GM12878 (cell line): ENCODE data around the gene FDXR. TPM values are rescaled to one million over a fixed set of nuclear protein-coding genes. Genes with fewer than 3 reads are reported as not detected.

ENCODE experiments used
- ATAC-seq: fragments of 200-7000 bp; cut with Tn5 transposase; 3 replicates; pipeline ENCODE4 v1.9.1; 2020; ENCODE audit warnings: mild to moderate bottlenecking, moderate library complexity
- BruUV-seq: library from RNA; stranded (reverse); fragments of 400-500 nt; replicated peaks from 2 replicates; lab custom pipeline; 2021; lab: Mats Ljungman, UMichigan
- CTCF ChIA-PET: fragments of 300-600 bp; sonication (Branson Sonifier 250); formaldehyde crosslinking; extraction: SDS; loops from one replicate; lab custom pipeline; 2021; ENCODE audit warnings: inconsistent platforms; lab: Yijun Ruan, JAX
- POLR2A ChIA-PET: fragments of 350-600 bp; formaldehyde crosslinking; extraction: SDS; loops from one replicate; lab custom pipeline; 2021; ENCODE audit warnings: inconsistent platforms; lab: Charles Lee
- RAD21 ChIA-PET: fragments of 300-600 bp; sonication (Branson Sonifier 250); formaldehyde crosslinking; loops from one replicate; lab custom pipeline; 2023; ENCODE audit warnings: antibody characterized with exemption; ENCODE audit not compliant: unreplicated experiment; lab: Charles Lee
- SMC1A ChIA-PET: fragments of 300-600 bp; sonication (Branson Sonifier 250); formaldehyde crosslinking; loops from one replicate; lab custom pipeline; 2023; ENCODE audit not compliant: unreplicated experiment, uncharacterized antibody; lab: Charles Lee
- DNase-seq: peaks from one replicate; pipeline ENCODE4 v3.0.0-alpha.2; 2011; ENCODE audit warnings: low read depth, low spot score
- FAIRE-seq: peaks from 3 replicates; lab custom pipeline; 2011; peaks lifted over from hg19 to GRCh38; lab: Jason Lieb, UNC
- H2AFZ ChIP-seq: 2 replicates; pipeline ENCODE4 v1.6.0; 2011; ENCODE audit warnings: low read depth, low read length, control low read depth; ENCODE audit not compliant: control insufficient read depth
- H3K27ac ChIP-seq: 2 replicates; pipeline ENCODE4 v1.5.1; 2011; ENCODE audit warnings: control low read depth; ENCODE audit not compliant: control insufficient read depth, insufficient read depth
- H3K27me3 ChIP-seq, 2 experiments: replicated peaks in 1 of 2; 2 replicates each; pipeline versions ENCODE4 v1.6.0 to v1.6.1; 2011; ENCODE audit warnings: low read length in 1 of 2; ENCODE audit not compliant: control insufficient read depth in 2 of 2, insufficient read depth in 2 of 2
- H3K36me3 ChIP-seq, 2 experiments: 2 replicates each; pipeline ENCODE4 v1.5.1; 2011; ENCODE audit warnings: low read length in 1 of 2; ENCODE audit not compliant: control insufficient read depth in 2 of 2, insufficient read depth in 2 of 2
- H3K4me1 ChIP-seq: 2 replicates; pipeline ENCODE4 v1.6.1; 2011; ENCODE audit warnings: mild to moderate bottlenecking, low read length, moderate library complexity, mixed read lengths; ENCODE audit not compliant: control insufficient read depth, insufficient read depth
- H3K4me2 ChIP-seq: 2 replicates; pipeline ENCODE4 v1.6.0; 2011; ENCODE audit warnings: control low read depth; ENCODE audit not compliant: control insufficient read depth, insufficient read depth
- H3K4me3 ChIP-seq: fragments of 200-600 bp; sonication (generic); 2 replicates; pipeline ENCODE4 v1.5.1; 2016
- H3K79me2 ChIP-seq: 2 replicates; pipeline ENCODE4 v1.6.0; 2011; ENCODE audit warnings: low read length; ENCODE audit not compliant: control insufficient read depth, insufficient read depth
- H3K9ac ChIP-seq: 2 replicates; pipeline ENCODE4 v1.8.0; 2011; ENCODE audit warnings: low read length, control low read depth, mixed read lengths; ENCODE audit not compliant: control insufficient read depth, insufficient read depth
- H3K9me3 ChIP-seq: replicated peaks from 3 replicates; pipeline ENCODE4 v1.5.1; 2011; ENCODE audit warnings: mild to moderate bottlenecking, low read length; ENCODE audit not compliant: control insufficient read depth, insufficient read depth
- H4K20me1 ChIP-seq: 2 replicates; pipeline ENCODE4 v1.6.0; 2011; ENCODE audit not compliant: control insufficient read depth, insufficient read depth
- CBFB ChIP-seq: IDR thresholded peaks from 2 replicates; pipeline ENCODE4 v1.6.1; 2016; ENCODE audit warnings: antibody characterized with exemption, low read depth
- E4F1 ChIP-seq: fragments of 450-650 bp; IDR thresholded peaks from 2 replicates; pipeline ENCODE4 v1.6.1; 2018; ENCODE audit warnings: borderline replicate concordance, mild to moderate bottlenecking; ENCODE audit not compliant: partially characterized antibody
- HSF1 ChIP-seq: fragments of 150-350 bp; IDR thresholded peaks from 2 replicates; pipeline ENCODE4 v1.6.1; 2014; ENCODE audit warnings: mild to moderate bottlenecking, low read depth, low read length
- JUND ChIP-seq: IDR thresholded peaks from 2 replicates; pipeline ENCODE4 v1.6.1; 2012; ENCODE audit warnings: low read depth, mild to moderate bottlenecking, low read length, improper control_type of control experiment, moderate library complexity
- PML ChIP-seq: IDR thresholded peaks from 2 replicates; pipeline ENCODE4 v1.6.1; 2012; ENCODE audit warnings: low read length, inconsistent platforms
- POLR2AphosphoS5 ChIP-seq: IDR thresholded peaks from 2 replicates; pipeline ENCODE4 v1.6.1; 2011; ENCODE audit warnings: mild to moderate bottlenecking, low read length, inconsistent platforms
- RB1 ChIP-seq: fragments of 450-650 bp; formaldehyde crosslinking; IDR thresholded peaks from 2 replicates; pipeline ENCODE4 v1.6.1; 2017; ENCODE audit warnings: mild to moderate bottlenecking, borderline replicate concordance
- RBBP5 ChIP-seq: fragments of 200-600 bp; sonication (generic); conservative IDR thresholded peaks from 2 replicates; pipeline ENCODE4 v1.6.1; 2016
- TCF12 ChIP-seq: IDR thresholded peaks from 2 replicates; pipeline ENCODE4 v1.6.1; 2011; ENCODE audit warnings: low read depth, mild to moderate bottlenecking, low read length
- TCF7 ChIP-seq: IDR thresholded peaks from 2 replicates; pipeline ENCODE4 v1.6.1; 2014; ENCODE audit warnings: antibody characterized with exemption, borderline replicate concordance
- WGBS: methylation state at CpG from one replicate; pipeline ENCODE4 v1.1.6; 2016; ENCODE audit warnings: low lambda C conversion rate; ENCODE audit not compliant: insufficient replicate concordance, insufficient coverage; ENCODE audit errors: missing lambda C conversion rate; 5-methylcytosine and 5-hydroxymethylcytosine counted together
- in situ Hi-C: fragments of 300-500 bp; cut with MboI; formaldehyde crosslinking; loops from 9 replicates; pipeline ENCODE4 v1.14.3; 2018; ENCODE audit warnings: mixed read lengths
- intact Hi-C: fragments of 100-400 bp; cut with micrococcal nuclease; formaldehyde crosslinking; loops from one replicate; pipeline ENCODE4 v1.14.2; 2022; ENCODE audit not compliant: unreplicated experiment
- polyA plus RNA-seq, 11 experiments: library from polyadenylated mRNA; depleted of rRNA in 4 of 11; unstranded in 6 of 11; stranded (reverse) in 5 of 11; fragments of >200 nt; fragmentation: Nextera tagmentation in 4 of 11; fragmentation: Illumina TruSeq in 1 of 11; extraction: Ambion mirVana in 4 of 11; extraction: Trizol in 1 of 11; gene quantifications; 1 replicate in 1 of 11; 2 replicates in 10 of 11; pipeline versions ENCODE4 v1.2.1 to v1.2.3, GENCODE V29; 2011 to 2016; ENCODE audit warnings: inconsistent platforms in 2 of 11, missing spikeins in 2 of 11, low read depth in 1 of 11
- total RNA-seq, 4 experiments: library from RNA; depleted of rRNA in 3 of 4; stranded (reverse); fragments of >200 nt in 3 of 4; fragmentation: Illumina TruSeq in 1 of 4; extraction: Trizol in 1 of 4; gene quantifications; 2 replicates each; pipeline versions ENCODE4 v1.2.1 to v1.2.3, GENCODE V29; 2013 to 2021
- TF ChIP-seq, protein P1 (sequence below): fragments of 450-650 bp; formaldehyde crosslinking; IDR thresholded peaks from 2 replicates; pipeline ENCODE4 v1.4.0; 2020; ENCODE audit warnings: mild to moderate bottlenecking, moderate library complexity

Gene FDXR
- total and polyA plus RNA-seq, 10 of the 15 experiments (the other 5 are each of a cell fraction or from before 2014, with no cell fraction given) = 0.85 to 162 (median 48.2) TPM

- Histone ChIP-seq H3K4me3 (no peak overlapping the region), H3K27me3 (peaks cover 0 to 3% of the 10 kb centered on the region in 2 experiments; a peak in 2 of 4 replicates), H3K4me1 (no peaks in the 10 kb centered on the region), H2AFZ (no peak overlapping the region), H4K20me1 (no peaks in the 10 kb centered on the region), H3K4me2 (no peak overlapping the region), H3K27ac (no peak overlapping the region), H3K9me3 (no peaks in the 10 kb centered on the region; the same call in 2 of the 3 replicates), H3K79me2 (no peaks in the 10 kb centered on the region), H3K9ac (no peak overlapping the region), H3K36me3 (no peaks in the 10 kb centered on the region)
- 14% methylated on average over 7 of the region's 10 CpGs for WGBS
- intact Hi-C loops (no loop called here), in situ Hi-C loops (no loop called here)
- FAIRE-seq (no peak), DNase-seq (no peak), ATAC-seq (no peak)
- ChIA-PET POLR2A (no interaction called here), SMC1A (no interaction called here), CTCF (interaction anchor here (1.6 kb wide), 1 partner anchor 43 kb away, joined by 3 read pairs; no protein-coding TSS in a partner anchor), RAD21 (no interaction called here)
- BruUV-seq = no TSS peak
- no peak for TF ChIP-seq RBBP5
- TF ChIP-seq POLR2AphosphoS5 = no peak
- TF ChIP-seq HSF1 = no peak
- TF ChIP-seq E4F1 = no peak
- TF ChIP-seq CBFB = no peak
- no peak for TF ChIP-seq JUND
- TF ChIP-seq, protein P1, sequence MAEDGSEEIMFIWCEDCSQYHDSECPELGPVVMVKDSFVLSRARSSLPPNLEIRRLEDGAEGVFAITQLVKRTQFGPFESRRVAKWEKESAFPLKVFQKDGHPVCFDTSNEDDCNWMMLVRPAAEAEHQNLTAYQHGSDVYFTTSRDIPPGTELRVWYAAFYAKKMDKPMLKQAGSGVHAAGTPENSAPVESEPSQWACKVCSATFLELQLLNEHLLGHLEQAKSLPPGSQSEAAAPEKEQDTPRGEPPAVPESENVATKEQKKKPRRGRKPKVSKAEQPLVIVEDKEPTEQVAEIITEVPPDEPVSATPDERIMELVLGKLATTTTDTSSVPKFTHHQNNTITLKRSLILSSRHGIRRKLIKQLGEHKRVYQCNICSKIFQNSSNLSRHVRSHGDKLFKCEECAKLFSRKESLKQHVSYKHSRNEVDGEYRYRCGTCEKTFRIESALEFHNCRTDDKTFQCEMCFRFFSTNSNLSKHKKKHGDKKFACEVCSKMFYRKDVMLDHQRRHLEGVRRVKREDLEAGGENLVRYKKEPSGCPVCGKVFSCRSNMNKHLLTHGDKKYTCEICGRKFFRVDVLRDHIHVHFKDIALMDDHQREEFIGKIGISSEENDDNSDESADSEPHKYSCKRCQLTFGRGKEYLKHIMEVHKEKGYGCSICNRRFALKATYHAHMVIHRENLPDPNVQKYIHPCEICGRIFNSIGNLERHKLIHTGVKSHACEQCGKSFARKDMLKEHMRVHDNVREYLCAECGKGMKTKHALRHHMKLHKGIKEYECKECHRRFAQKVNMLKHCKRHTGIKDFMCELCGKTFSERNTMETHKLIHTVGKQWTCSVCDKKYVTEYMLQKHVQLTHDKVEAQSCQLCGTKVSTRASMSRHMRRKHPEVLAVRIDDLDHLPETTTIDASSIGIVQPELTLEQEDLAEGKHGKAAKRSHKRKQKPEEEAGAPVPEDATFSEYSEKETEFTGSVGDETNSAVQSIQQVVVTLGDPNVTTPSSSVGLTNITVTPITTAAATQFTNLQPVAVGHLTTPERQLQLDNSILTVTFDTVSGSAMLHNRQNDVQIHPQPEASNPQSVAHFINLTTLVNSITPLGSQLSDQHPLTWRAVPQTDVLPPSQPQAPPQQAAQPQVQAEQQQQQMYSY = no peak
- no peak for TF ChIP-seq RB1
- no peak for TF ChIP-seq PML
- no peak for TF ChIP-seq TCF12
- TF ChIP-seq TCF7 = no peak
Observed at GRCh38 chr17:74917430-74917829, 44.6 kb upstream of the FDXR start.
